ENCODE data around the gene ATP8B3. TPM values are rescaled to one million over a fixed set of nuclear protein-coding genes. Genes with fewer than 3 reads are reported as not detected.

The ATP8B3 gene
- total RNA-seq, 1 donor from 2014 or later: 0.64 TPM

DNA sequence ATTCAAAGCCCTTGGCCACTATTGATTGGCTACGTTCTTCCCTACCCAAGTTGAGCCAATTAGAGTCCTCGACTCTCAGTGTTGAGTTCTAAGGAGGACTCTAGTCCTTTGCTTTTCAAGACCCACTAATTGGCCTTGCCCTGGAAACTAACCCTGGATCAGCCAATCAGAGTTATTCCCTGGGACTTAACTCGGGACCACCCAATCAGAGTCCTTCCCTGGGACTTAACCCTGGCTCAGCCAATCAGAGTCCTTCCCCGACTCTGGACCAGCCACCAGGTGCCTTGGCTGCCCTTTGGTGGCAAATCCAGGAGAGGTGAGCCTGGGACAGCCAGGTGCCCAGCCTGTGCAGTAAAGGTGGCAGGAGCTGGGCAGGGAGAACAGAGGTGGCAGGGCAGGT is 28.7 kb downstream of the ATP8B3 start:
- ATAC-seq: no peak
- Histone ChIP-seq H3K4me3 (no peak overlapping the region), H3K27ac (no peak overlapping the region), H3K36me3 (no peaks in the 10 kb centered on the region), H3K9me3 (peaks cover 7% of the 10 kb centered on the region), H3K4me1 (no peaks in the 10 kb centered on the region), H3K27me3 (peaks cover 69% of the 10 kb centered on the region)
- intact Hi-C loops (cut with DNase I): no loop called here
- TF ChIP-seq CTCF (IDR thresholded peaks at IDR 0.05): no peak
- DNase-seq: no peak

DNA sequence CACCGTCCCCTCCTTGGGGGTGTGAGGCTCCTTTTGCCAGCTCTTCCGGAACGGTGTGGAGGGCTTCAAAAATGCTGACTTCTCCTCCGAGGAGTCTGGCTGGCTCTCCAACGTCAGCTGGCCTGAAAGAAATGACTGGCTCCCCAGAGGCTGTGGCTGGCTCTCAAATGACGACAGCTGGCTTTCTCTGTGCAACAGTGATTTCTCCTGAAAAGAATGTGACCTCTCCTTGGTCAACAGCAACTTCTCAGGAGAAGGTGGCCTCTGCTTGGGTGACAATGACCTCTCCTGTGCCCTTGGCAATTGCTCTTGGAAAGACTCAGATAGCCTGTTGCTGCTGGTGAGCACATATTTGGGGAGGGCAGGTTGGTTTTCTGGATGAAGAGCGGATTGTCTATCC is 29.6 kb downstream of the ATP8B3 start:
- Histone ChIP-seq H3K27me3 (peaks cover 72% of the 10 kb centered on the region), H3K4me1 (no peaks in the 10 kb centered on the region), H3K36me3 (no peaks in the 10 kb centered on the region), H3K9me3 (peaks cover 7% of the 10 kb centered on the region), H3K4me3 (no peak overlapping the region), H3K27ac (no peak overlapping the region)
- ATAC-seq (no peak), DNase-seq (no peak)
- intact Hi-C loops (cut with DNase I): no loop called here
- no peak for TF ChIP-seq CTCF (IDR thresholded peaks at IDR 0.05)

DNA sequence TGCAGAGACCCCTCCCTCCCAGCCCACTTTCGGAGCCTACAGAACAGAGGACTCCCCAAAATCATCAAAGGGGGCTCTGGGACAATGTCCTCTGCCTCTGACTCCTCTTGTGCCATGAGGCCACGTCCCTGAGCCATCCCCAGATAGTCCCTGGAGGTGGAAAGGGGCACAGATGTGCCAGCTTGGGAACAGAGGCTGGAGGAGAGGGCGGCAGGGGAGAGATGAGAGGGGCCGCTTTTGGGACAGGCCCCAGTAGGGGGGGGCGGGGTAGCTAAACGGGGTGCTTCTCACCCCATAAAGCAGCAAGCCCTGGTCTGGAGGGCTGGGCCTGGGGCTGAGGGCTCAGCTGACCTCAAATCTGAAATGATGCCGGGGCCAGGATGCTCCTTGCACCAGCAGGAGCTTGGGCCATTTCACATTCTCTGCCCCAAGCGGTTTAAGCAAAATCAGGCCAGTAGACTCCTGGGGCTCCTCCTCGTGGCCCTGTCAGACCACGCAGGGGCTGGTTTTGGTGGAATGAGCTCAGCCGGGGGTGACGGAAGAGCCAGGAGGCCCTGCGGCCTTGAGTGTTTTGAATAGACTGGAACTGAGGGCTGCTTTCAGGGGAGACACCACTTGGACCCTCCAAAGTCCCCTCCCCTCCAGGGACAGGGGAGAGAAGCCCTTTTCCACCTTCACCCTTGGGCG is 31.7 kb downstream of the ATP8B3 start:
- TF ChIP-seq CTCF (IDR thresholded peaks at IDR 0.05): no peak
- intact Hi-C loops (cut with DNase I): no loop called here
- Histone ChIP-seq H3K27me3 (peaks cover 83% of the 10 kb centered on the region), H3K27ac (no peak overlapping the region), H3K9me3 (peaks cover 7% of the 10 kb centered on the region), H3K4me3 (no peak overlapping the region), H3K4me1 (no peaks in the 10 kb centered on the region), H3K36me3 (no peaks in the 10 kb centered on the region)
- DNase-seq: no peak
- no peak for ATAC-seq

- intact Hi-C loops (cut with DNase I): no loop called here
- no peak for TF ChIP-seq CTCF (IDR thresholded peaks at IDR 0.05)
- peaks cover 7% of the 10 kb centered on the region for H3K9me3 ChIP-seq
- DNase-seq (no peak), ATAC-seq (no peak)
- H3K36me3 ChIP-seq: no peaks in the 10 kb centered on the region
- no peaks in the 10 kb centered on the region for H3K4me1 ChIP-seq
- H3K4me3 ChIP-seq: no peak overlapping the region
- peaks cover 91% of the 10 kb centered on the region for H3K27me3 ChIP-seq
- H3K27ac ChIP-seq: no peak overlapping the region
Measured at GRCh38 chr19:1779574-1779973, 32.5 kb downstream of the ATP8B3 start.

DNA sequence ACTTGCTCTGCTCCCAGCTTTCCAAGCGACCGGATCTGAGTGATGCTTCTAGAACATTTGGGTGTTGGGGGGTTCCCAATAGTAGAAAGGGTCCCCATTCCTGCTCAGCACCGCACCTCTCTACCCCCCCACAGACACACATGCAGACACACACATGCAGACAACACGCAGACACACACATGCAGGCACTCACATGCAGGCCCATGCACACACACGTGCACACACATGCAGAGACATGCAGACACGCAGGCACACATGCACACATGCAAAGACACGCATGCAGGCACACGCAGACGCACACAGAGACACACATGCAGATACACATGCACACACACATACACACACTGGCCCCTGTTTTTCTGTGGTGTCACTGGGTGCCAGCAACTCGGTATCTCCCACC is 34.9 kb downstream of the ATP8B3 start:
- ATAC-seq: no peak
- no peak for TF ChIP-seq CTCF (IDR thresholded peaks at IDR 0.05)
- DNase-seq: no peak
- Histone ChIP-seq H3K9me3 (peaks cover 5% of the 10 kb centered on the region), H3K4me3 (no peak overlapping the region), H3K36me3 (no peaks in the 10 kb centered on the region), H3K4me1 (no peaks in the 10 kb centered on the region), H3K27me3 (peaks cover 81% of the 10 kb centered on the region), H3K27ac (no peak overlapping the region)
- intact Hi-C loops (cut with DNase I): no loop called here

Data from upper lobe of right lung (tissue), 1 donor.